Large intestine (tissue), 3 donors: Measurements from ENCODE around the gene LONP2. TPM values are rescaled to one million over a fixed set of nuclear protein-coding genes. Genes with fewer than 3 reads are reported as not detected.

Source experiments
- DNase-seq, 2 donors: peaks; one replicate each; pipeline versions ENCODE4 v3.0.0 to v3.0.0-alpha.2; 2013
- H3K27ac ChIP-seq: one replicate; pipeline ENCODE4 v1.5.1; 2013; ENCODE audit warnings: low read length
- H3K27me3 ChIP-seq: 2 replicates; pipeline ENCODE4 v1.6.1; 2013; ENCODE audit warnings: low read length; ENCODE audit not compliant: control insufficient read depth, insufficient read depth
- H3K36me3 ChIP-seq: 2 replicates; pipeline ENCODE4 v1.6.1; 2013; ENCODE audit warnings: low read length; ENCODE audit not compliant: control insufficient read depth, insufficient read depth
- H3K4me1 ChIP-seq: one replicate; pipeline ENCODE4 v1.6.1; 2013; ENCODE audit warnings: low read length; ENCODE audit not compliant: control insufficient read depth, insufficient read depth
- H3K4me3 ChIP-seq: one replicate; pipeline ENCODE4 v1.5.1; 2013; ENCODE audit warnings: low read length
- H3K9me3 ChIP-seq: one replicate; pipeline ENCODE4 v1.6.1; 2013; ENCODE audit warnings: mild to moderate bottlenecking, low read depth, low read length, moderate library complexity; ENCODE audit not compliant: control insufficient read depth
- WGBS: methylation state at CpG from one replicate; pipeline ENCODE4 v1.1.5; 2013; ENCODE audit warnings: low lambda C conversion rate; ENCODE audit not compliant: insufficient coverage; 5-methylcytosine and 5-hydroxymethylcytosine counted together
- polyA plus RNA-seq: library from polyadenylated mRNA; unstranded; fragments of 120-200 nt; gene quantifications from one replicate; pipeline ENCODE4 v1.2.1, GENCODE V29; 2013

LONP2 gene
- polyA plus RNA-seq, 1 donor = 49.4 TPM

DNA sequence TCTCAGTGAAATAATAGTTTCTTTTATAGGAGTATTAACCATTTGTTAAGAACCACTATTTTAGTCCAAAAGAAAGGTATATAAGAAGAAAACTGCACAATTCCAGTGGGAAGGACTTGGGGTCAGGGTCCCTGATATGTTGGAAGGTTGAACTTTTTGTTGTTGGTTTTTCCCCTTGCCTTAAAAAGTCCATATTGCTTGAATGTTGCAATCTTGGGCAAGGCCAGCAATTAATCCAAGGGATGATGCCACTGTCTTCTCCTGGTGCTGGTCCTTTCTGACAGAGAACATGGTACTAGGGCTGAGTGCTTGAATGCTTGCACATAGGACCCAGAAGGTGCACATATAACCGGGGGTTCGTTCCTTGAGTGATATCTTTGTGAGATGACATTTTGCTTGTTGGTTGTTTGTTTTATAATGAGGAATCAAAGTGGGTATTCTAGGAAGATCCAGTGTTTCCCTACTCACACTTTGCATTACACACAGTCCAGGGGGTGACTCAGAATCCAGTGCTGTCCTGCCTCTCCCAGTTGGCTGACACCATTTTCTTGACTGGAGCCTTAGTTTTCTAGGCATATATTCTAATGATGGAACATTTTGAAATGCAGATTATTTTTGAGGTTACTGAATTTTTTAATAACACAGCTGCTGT is 86.2 kb downstream of the LONP2 start:
- Histone ChIP-seq H3K36me3 (peaks cover 23% of the 10 kb centered on the region), H3K4me1 (no peaks in the 10 kb centered on the region), H3K9me3 (no peaks in the 10 kb centered on the region), H3K27ac (no peak overlapping the region), H3K4me3 (no peak overlapping the region), H3K27me3 (no peaks in the 10 kb centered on the region)
- DNase-seq = no peak
- no CpG with 5 or more reads among the region's 2 CpGs for WGBS

DNA sequence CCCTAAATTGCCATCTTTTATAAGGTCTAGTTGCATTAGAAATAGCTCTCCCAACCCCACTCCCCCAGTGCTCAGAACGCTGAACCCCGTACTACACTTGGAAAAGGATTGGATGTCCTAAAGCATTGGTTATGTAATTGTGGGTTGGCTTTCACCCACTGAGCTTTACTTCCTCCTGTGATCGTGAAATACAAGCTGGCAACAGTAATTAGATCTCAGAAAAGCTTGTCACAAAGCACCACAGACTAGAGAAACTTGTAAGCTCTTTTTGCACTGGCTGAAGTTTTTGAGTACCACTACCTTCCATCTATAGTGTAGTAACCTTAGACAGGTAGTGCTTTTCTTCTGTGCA is 86.7 kb downstream of the LONP2 start:
- H3K9me3 ChIP-seq = no peaks in the 10 kb centered on the region
- H3K27me3 ChIP-seq = no peaks in the 10 kb centered on the region
- no CpG with 5 or more reads among the region's 3 CpGs for WGBS
- H3K4me1 ChIP-seq = no peaks in the 10 kb centered on the region
- DNase-seq = no peak
- H3K4me3 ChIP-seq = no peak overlapping the region
- H3K36me3 ChIP-seq = peaks cover 27% of the 10 kb centered on the region
- no peak overlapping the region for H3K27ac ChIP-seq

DNA sequence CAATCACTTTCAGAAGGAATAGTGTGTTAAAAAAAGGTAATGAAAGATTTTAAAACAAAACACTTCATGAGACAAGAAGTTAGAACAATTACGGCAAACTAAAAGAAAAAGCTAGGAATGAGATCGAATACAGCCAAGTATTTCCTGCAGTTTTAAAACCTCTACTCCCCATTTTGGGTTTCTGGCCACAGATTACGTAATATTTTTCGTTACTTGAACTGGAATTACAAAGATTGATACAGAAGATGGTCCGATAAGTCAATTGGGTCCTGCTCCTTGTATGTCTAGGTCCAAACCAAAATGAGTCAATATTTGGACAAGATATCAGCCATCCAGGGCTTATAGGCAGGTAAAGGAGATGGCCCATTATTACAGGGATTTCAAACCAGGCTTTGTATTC is 88.9 kb downstream of the LONP2 start:
- Histone ChIP-seq H3K9me3 (no peaks in the 10 kb centered on the region), H3K27ac (no peak overlapping the region), H3K27me3 (no peaks in the 10 kb centered on the region), H3K4me1 (no peaks in the 10 kb centered on the region), H3K36me3 (peaks cover 31% of the 10 kb centered on the region), H3K4me3 (no peak overlapping the region)
- DNase-seq = no peak
- 90% methylated on average over 2 of the region's 5 CpGs for WGBS

DNA sequence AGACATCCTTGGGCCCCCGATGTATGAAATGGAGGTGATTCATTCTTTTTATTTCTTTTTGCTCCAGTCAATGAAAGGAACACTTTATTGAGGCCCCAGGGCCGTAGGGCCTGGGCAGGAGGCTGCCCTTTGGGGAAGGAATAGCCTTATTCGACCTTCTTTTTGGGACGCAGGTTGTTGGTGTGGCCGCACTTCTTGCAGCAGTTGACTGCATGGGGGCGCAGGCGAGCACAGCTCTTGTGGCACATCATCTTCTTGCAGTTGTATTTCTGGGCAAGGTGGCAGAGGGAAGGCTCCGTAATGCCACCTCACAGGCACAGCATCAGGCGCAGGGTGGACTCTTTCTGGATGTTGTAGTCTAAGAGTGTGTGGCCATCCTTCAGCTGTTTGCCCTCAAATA is 90.2 kb downstream of the LONP2 start:
- no CpG with 5 or more reads among the region's 9 CpGs for WGBS
- no peak for DNase-seq
- Histone ChIP-seq H3K27me3 (no peaks in the 10 kb centered on the region), H3K4me1 (no peaks in the 10 kb centered on the region), H3K27ac (no peak overlapping the region), H3K4me3 (no peak overlapping the region), H3K36me3 (peaks cover 35% of the 10 kb centered on the region), H3K9me3 (no peaks in the 10 kb centered on the region)

DNA sequence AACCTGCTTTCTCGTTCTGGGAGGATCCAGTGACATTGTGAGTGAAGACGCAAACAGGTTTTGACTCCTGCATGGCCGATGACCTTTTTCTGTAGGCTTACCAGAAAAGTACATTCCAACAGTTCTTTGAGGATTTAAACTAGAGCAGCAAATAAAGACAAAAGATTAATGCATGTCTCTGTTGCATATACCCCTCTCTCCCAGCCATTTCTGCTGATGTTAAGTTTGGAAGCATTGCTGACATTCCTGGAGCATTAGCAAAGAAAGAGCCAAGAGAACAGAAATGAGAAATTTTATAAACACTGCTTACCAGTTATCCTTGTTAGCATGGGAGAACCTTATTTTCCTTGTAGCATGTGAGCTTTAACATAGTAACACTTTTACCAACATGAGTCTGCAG is 91.9 kb downstream of the LONP2 start:
- no CpG with 5 or more reads among the region's 3 CpGs for WGBS
- no peak for DNase-seq
- Histone ChIP-seq H3K27me3 (no peaks in the 10 kb centered on the region), H3K4me1 (no peaks in the 10 kb centered on the region), H3K36me3 (peaks cover 48% of the 10 kb centered on the region), H3K27ac (no peak overlapping the region), H3K4me3 (no peak overlapping the region), H3K9me3 (no peaks in the 10 kb centered on the region)

DNA sequence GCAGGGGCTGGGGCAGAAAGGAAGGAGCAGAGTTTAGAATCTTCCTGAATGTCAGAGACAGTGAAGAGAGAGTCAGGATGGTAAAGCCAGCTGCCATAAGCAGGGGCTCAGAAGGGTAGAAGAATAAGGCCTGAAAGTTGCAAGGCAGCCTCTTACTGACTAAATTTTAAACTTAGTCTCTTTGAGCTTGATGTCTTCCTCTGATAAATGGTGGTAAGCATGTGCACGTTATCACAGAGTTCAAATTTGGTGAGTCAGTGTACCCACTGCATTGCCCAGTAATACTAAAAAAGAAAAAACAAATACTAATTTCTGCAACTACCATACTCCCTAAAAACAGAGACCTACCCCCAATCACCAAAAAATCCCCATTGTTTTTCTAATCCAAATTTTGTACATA is 96.0 kb downstream of the LONP2 start:
- no peak overlapping the region for H3K4me3 ChIP-seq
- H3K27me3 ChIP-seq = no peaks in the 10 kb centered on the region
- H3K36me3 ChIP-seq = peaks cover 58% of the 10 kb centered on the region
- no peak overlapping the region for H3K27ac ChIP-seq
- H3K9me3 ChIP-seq = no peaks in the 10 kb centered on the region
- no peaks in the 10 kb centered on the region for H3K4me1 ChIP-seq
- DNase-seq = no peak
- WGBS = no CpG with 5 or more reads among the region's 1 CpG

DNA sequence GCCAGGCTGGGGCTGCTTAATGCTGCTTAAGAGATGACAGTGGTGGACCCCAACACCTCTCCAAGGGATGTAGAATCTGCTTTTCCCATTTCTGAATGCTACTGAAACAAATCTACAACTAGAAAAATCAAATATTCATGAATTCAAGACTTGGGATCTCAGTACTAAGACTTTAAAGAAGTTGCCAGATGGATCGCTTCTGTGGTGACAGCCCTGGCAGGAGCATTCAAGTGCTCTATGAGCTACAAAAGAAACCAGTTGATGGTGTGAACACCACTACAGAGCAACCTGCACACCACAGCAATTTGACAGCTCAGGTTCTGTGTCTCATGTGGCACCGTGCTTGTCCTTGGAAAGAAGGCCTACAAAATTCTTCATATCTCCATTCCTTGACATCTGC is 98.5 kb downstream of the LONP2 start:
- no CpG with 5 or more reads among the region's 2 CpGs for WGBS
- Histone ChIP-seq H3K27ac (no peak overlapping the region), H3K27me3 (no peaks in the 10 kb centered on the region), H3K4me1 (no peaks in the 10 kb centered on the region), H3K9me3 (no peaks in the 10 kb centered on the region), H3K4me3 (no peak overlapping the region), H3K36me3 (peaks cover 45% of the 10 kb centered on the region)
- DNase-seq = no peak

DNA sequence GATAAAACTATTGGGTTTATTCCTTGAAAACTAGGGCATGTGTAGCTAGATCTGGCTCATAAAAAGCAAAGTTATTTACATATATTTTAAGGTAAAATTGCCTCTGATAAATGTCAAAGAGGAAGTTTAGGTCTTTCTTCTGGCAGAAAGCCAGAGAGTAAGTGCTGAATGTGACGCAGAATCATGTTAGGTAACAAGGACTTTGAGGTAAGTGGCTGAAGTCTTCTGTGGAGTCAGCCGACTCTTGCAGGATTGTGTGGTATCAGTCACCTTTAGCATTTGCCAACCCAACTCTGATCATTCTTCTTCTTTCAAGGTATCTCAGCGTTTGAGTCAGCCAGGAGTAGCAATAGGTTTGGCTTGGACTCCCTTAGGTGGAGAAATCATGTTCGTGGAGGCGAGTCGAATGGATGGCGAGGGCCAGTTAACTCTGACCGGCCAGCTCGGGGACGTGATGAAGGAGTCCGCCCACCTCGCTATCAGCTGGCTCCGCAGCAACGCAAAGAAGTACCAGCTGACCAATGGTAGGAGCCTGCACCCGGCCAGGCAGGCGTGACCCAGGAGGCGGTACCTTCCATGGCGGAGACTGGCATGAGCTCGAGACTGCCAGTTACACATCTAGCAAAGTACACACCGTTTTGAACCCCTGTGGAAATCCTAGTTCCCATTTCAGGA is 103.2 kb downstream of the LONP2 start:
- peak; percentile 58 to 75 for DNase-seq
- H3K36me3 ChIP-seq = peaks cover 54% of the 10 kb centered on the region
- WGBS = no CpG with 5 or more reads among the region's 20 CpGs

DNA sequence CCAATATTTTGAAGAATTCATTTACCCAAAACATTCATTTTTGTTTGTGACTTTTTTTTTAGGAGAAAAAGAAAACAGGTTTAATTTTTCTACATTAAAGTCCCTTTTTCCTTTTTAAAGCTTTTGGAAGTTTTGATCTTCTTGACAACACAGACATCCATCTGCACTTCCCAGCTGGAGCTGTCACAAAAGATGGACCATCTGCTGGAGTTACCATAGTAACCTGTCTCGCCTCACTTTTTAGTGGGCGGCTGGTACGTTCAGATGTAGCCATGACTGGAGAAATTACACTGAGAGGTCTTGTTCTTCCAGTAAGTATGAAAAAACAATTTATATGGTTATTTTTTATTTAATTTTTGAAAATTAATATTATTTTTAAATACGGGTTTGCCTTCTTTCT is 103.9 kb downstream of the LONP2 start:
- no CpG with 5 or more reads among the region's 4 CpGs for WGBS
- H3K36me3 ChIP-seq = peaks cover 52% of the 10 kb centered on the region
- DNase-seq = no peak
- peak overlapping the region; percentile 50 for H3K27ac ChIP-seq
- no peaks in the 10 kb centered on the region for H3K9me3 ChIP-seq
- no peak overlapping the region for H3K4me3 ChIP-seq
- H3K27me3 ChIP-seq = no peaks in the 10 kb centered on the region
- no peaks in the 10 kb centered on the region for H3K4me1 ChIP-seq

More for the DNA sequence above, 103.2 kb downstream of the LONP2 start:
- H3K4me1 ChIP-seq = no peaks in the 10 kb centered on the region
- H3K27ac ChIP-seq = peak overlapping the region; percentile 50
- no peaks in the 10 kb centered on the region for H3K9me3 ChIP-seq
- no peaks in the 10 kb centered on the region for H3K27me3 ChIP-seq
- H3K4me3 ChIP-seq = no peak overlapping the region

DNA sequence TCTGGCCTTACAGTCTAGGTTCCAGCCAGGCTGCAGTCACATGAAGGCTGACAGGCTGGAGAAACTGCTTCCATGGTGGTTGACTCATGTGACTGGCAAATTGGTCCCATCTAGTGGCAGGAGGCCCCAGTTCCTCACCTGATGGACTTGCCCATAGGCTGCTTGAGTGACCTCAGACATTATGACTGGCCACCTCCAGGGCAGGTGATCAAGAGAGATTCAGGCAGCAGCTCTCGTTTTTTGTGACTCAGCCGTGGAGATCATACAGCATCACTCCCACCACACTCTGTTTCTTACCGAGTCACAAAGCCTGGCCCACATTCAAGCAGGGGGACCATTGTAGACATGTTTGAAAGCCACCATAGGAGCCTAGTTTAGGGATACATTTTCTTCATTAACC is 106.6 kb downstream of the LONP2 start:
- peaks cover 51% of the 10 kb centered on the region for H3K36me3 ChIP-seq
- DNase-seq = no peak
- WGBS = no CpG with 5 or more reads among the region's 3 CpGs

More for the DNA sequence above, 106.6 kb downstream of the LONP2 start:
- Histone ChIP-seq H3K4me1 (no peaks in the 10 kb centered on the region), H3K27me3 (no peaks in the 10 kb centered on the region), H3K27ac (no peak overlapping the region), H3K4me3 (no peak overlapping the region), H3K9me3 (no peaks in the 10 kb centered on the region)
